ENCODE results near the gene KEL.

Gene KEL

DNA sequence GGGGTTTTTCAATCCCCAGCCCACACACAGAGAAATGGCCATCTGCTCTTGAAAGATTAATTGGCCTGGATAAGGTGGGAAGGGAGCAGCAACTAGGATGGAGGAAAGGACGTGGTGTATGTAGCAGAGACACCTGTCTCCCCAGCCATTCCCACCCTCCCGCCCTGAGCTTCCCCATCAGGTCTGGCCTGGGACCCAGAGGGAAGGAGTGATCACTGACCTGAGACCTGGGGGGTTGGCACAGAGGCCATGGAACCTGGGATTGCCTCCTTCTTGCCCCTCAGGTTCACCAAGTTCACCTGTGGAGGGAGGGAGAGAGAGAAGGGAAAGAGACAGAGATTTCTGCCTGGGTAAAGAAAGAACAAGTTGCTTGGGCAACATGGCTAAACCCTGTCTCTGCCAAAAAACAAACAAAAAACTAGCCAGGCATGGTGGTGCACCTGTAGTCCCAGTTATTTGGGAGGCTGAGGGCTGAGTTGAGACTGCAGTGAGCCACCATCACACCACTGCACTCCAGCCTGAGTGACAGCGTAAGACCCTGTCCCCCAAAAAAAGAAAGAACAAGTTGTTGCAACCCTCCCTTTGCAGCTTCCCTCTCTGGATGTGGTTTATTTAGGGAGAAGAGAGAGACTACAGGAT, 65.3 kb downstream of the KEL start:
- DNase-seq: no peak

DNA sequence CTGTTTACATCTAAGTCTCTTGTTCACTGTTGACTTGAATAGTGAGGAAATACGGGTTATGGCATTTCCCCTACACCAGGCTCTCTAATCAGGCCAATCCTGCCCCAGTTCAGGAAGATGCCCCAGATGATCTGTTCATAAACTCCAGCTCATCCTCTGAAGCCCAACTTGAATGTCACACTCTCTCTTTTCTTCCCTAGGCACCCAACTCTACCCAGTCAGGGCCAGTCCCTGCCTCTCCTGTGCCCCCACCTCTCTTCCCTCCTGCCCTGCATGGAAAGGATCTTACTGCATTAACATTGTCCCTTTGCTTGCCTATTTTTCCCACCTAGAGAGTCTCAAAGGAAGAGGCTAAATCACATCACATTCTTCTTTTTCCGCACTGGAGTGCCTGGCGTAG, 66.0 kb downstream of the KEL start:
- DNase-seq: no peak

DNA sequence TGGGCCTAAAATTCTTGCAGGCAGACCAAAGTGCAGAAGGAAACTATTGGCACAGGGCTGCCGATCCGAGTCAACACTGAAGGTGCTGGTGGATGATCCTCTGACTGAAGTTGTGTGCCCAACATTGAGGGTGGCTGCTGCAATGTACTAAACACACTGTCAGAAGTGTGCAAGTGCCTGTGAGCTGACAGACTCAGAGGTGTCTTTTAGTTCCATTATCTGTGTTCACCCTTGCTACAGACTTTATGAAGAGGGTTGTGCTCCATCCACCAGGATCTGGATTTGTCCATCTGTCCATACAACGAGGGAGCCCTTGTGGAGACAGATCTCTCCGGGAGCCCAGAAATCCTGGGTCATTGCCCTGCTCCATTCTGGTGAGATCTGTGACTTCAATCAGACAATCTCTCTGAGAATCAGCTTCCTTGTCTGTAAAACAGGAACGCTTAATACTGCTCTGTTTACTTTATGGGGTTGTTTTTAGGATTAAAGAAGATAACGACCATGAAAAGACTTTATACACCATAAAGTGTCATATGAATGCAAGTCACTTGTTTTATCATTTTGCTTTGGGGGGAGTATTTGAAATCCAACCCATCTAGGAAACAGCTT, 67.1 kb downstream of the KEL start:
- no peak for DNase-seq

DNA sequence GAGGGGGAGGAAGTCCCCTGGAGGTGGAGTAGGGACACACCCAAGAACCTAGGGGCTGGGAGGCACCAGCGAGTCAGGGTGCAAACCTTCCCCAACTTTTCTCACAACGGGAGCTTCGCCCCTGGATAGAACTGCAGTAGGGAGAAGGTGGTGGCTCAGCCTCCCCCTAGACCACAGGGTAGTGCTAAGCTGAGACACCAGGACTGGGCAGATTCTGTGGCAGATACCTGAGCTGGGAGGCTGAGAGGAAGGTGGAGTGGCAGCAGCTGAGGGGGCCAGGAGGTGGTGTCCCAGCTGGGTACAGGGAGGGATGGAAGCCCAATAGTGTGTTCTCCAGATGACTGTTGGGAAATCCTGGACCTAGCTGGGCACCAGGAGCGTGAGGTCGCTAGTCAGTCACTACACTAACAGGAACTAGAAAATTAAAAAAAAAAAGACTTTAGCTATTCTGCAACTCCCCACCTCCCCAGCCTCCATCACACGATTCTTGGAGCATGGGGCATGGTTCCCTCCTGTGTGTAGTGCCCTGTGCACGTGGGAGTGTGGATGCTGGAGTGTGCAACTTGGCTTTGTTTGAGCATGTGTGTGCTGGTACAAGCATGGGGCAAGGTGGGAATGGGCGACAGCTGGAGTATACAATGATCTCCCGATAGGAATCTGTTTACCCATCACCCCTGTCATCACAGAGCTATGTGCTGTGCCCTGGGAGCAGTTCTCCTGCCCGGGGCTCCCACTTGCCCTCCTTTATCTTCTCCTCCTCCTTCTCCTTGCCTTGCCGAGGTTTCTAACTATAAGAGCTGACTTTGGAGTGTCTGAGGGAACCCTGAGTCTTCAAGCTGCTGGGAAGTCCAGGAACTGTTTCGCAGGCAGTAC, 67.8 kb downstream of the KEL start:
- no peak for DNase-seq

- DNase-seq: no peak
Measured at GRCh38 chr7:142892951-142893350, 69.2 kb downstream of the KEL start.

DNA sequence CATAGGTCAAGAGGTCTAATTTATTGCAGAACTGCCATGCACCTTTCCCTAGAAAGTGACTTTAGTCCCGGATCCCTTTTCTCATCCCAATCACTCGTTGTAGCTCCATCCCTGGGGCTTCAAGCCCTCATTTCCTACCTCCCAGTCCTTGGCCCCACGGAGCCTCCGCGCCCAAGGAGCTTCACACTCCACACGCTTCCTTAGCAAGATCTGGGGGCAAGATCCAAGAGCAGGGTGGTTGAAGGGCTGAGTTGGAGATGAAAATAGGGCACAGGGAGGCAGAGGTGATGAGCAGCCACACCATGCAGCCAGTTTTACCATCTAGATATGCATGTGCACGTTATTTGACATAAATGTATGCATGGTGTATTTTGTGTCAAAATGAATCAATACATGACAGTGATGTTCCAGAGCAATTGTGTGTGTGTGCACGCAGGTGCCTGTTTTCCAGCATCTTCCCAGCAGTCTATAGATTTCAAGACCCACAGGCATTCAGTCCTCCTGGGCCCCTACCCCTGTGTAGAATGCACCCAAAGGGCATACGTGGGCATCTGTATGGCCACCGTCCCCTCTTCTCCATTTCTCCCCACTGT, 70.6 kb downstream of the KEL start:
- no peak for DNase-seq

Measured in CD4-positive, alpha-beta T cell treated with Interleukin-17A for 1 hour (primary cell).